Mammary epithelial cell (primary cell): ENCODE data around the gene RNF111.

Experiments used
- EZH2 ChIP-seq: IDR thresholded peaks from 2 replicates; pipeline ENCODE4 v1.6.1; 2012; ENCODE audit warnings: low read length, inconsistent platforms, borderline replicate concordance
- TF ChIP-seq, protein P1 (sequence below), 2 donors: IDR thresholded peaks in 1 of 2; conservative IDR thresholded peaks in 1 of 2; 2 replicates each; pipeline ENCODE4 v1.5.1; 2011 to 2012; ENCODE audit warnings: inconsistent platforms in 2 of 2, low read length in 2 of 2, mild to moderate bottlenecking in 2 of 2, control low read depth in 1 of 2, low read depth in 1 of 2; ENCODE audit not compliant: insufficient read depth in 1 of 2; ENCODE audit errors: extremely low read depth in 1 of 2

DNA sequence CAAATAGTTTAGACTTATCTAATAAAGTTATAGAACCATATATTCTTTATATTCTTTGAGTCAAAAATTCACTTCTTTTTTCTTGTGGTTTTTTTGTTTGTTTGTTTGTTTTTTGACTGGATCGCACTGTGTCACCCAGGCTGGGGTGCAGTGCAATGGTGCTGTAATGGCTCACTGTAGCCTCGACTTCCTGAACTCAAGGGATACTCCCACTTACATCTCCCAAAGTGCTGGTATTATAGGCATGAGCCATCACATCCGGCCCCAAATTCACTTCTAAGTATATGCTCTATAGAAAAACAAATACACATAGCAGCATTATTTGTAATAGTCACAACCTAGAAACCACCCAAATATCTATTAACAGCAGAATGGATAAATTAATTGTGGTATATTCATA, 40.3 kb upstream of the RNF111 start:
- TF ChIP-seq, protein P1, sequence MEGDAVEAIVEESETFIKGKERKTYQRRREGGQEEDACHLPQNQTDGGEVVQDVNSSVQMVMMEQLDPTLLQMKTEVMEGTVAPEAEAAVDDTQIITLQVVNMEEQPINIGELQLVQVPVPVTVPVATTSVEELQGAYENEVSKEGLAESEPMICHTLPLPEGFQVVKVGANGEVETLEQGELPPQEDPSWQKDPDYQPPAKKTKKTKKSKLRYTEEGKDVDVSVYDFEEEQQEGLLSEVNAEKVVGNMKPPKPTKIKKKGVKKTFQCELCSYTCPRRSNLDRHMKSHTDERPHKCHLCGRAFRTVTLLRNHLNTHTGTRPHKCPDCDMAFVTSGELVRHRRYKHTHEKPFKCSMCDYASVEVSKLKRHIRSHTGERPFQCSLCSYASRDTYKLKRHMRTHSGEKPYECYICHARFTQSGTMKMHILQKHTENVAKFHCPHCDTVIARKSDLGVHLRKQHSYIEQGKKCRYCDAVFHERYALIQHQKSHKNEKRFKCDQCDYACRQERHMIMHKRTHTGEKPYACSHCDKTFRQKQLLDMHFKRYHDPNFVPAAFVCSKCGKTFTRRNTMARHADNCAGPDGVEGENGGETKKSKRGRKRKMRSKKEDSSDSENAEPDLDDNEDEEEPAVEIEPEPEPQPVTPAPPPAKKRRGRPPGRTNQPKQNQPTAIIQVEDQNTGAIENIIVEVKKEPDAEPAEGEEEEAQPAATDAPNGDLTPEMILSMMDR (conservative IDR thresholded peaks at IDR 0.05 in 1 of 2, IDR thresholded peaks at IDR 0.05 in 1 of 2; ENCODE audit: extremely low read depth in 1 of 2, insufficient read depth in 1 of 2, low read depth in 1 of 2, low read length in 2 of 2) = no peak
- TF ChIP-seq EZH2 = no peak
